HG03025 (cell line): ENCODE measurements around the gene FBXO9.
"Not testable (repeated sequence)": the region's sequence is repeated elsewhere in the genome, so short reads cannot be mapped to it uniquely, and the experiment has no call there.

Experiments used
- ATAC-seq: cut with Tn5 transposase; IDR thresholded peaks from one replicate; pipeline ENCODE4 v1.9.1; 2021; ENCODE audit warnings: mild to moderate bottlenecking, moderate library complexity; ENCODE audit not compliant: unreplicated experiment, low FRiP score

FBXO9 gene

GRCh38 chr6:53045891-53046673 lies 19.1 kb upstream of the FBXO9 start:
- ATAC-seq, result no peak

- no peak for ATAC-seq
Observed at GRCh38 chr6:53048431-53049195, 16.6 kb upstream of the FBXO9 start.

- no peak for ATAC-seq
Observed at GRCh38 chr6:53049415-53049814, 15.8 kb upstream of the FBXO9 start.

DNA sequence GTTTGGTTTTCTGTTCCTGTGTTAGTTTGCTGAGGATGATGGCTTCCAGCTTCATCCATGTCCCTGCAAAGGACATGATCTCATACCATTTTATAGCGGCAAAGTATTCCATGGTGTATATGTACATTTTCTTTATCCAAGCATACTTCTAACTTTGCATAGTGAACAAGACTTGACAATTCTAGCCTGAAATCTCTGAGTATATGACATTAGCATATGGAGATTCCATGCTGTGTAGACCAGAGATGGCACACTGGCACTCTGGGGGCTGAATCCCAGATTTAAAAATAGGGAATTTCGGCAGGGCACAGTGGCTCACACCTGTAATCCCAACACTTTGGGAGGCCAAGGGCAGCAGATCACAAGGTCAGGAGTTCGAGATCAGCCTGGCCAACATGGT lies 13.1 kb upstream of the FBXO9 start:
- not testable (repeated sequence) for ATAC-seq

DNA sequence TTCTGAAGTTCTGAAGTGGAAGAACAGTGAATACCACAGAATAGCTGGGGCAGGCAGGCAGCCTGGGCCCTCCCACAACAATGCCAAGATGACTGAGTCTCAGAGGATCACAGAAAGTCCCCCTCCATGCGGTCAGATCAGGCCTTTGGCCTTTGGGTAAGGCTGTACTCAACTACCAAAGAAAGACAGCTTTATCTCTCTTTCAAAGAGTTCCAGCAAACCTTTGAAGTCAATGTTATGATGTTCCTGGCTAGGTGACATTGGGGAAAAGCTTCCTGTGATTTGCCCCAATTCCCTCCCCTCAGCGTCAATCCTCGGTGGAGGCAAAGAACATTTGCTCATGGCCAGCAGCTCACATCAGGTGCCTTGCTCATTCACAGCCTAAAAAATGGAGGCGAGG lies 10.7 kb upstream of the FBXO9 start:
- no peak for ATAC-seq

DNA sequence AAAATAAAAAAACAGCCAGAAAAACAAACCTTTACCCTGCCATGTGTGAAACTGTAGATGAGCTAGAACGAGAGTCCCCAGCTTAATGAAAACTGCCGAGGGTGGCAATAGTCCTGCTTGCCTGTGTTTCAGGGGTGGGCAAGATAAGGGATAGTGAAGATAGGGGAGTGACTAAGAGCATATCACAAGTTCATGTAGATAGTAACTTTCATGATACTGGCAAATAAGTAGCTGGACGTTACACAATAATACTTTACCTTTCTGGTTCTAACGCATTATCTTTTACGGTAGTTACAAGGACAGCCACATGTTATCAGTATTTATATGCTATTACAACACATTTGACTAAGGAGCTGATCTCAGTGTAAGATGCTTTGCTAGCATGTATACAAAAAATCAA lies 9.3 kb upstream of the FBXO9 start:
- no peak for ATAC-seq

DNA sequence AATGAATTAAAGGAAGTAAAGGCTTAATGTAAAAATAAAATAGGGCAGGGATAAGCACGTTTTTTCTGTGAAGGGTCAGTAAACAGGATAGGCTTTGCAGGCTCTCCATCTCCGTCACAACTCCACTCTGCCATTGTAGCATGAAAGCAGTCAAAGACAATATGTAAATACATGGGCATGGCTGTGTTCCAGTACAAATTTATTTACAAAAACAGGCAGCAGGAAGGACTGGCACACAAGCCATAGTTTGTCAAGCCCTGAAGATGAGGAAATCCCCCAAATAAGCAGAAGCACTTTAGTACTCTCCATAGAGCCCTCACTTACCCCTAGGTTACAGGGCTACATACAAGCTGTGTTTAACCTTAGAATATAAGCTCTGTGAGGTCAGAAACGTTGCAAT lies 8.9 kb upstream of the FBXO9 start:
- no peak for ATAC-seq

DNA sequence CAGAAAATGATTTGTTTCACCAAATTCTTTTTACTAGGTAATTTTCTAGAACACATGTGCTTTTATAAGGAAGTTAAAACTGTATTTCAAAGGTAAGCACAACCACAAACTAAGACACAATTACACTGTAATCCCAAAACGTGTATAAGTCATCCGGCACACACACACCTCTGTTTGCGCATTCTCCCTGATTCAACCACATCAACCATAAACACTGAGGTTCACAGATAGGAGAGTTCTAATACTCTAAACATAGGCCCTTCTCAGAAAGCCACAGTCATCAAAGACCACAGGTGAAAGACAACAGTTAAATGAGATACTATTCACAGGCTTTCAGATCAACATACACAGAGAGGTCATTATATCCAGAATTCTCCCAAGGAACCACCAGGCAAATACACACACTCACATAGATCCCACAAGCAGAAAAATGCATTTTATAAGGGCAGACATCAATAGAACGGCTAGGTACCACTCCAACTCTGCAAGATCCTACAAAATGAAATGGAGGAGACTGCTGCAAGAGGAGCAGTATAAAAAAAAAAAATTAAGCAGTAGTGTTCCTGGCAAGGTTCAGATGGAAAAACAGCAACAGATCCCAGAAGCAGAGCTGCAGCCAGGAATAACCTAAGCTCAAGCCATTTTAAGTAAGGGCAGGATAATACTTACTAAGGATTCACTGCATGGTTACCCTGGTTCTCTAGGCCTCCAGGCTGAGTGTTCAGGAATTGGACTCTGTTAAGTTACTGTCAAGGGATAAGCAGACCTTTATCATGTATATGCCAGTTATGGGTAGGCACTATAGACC lies 6.6 kb upstream of the FBXO9 start:
- no peak for ATAC-seq

GRCh38 chr6:53059648-53060589 lies 5.3 kb upstream of the FBXO9 start:
- ATAC-seq, result no peak

DNA sequence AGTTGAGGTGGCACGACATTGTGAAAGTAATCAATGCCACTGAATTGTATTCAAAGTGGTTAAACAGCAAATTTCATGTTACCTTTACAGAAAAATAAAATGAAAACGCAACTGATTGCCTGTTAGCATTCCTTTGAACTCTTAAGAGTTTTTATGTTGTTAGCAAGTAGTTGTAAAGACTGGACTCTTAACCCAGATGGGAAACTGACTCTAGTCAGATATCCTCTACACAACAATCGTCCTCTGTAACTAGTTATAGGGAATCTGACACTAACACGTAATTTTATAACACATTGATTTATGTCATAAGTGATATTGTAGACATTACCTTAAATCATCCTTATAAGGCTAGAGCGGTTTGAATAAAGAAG lies 3.0 kb upstream of the FBXO9 start:
- ATAC-seq, result no peak

DNA sequence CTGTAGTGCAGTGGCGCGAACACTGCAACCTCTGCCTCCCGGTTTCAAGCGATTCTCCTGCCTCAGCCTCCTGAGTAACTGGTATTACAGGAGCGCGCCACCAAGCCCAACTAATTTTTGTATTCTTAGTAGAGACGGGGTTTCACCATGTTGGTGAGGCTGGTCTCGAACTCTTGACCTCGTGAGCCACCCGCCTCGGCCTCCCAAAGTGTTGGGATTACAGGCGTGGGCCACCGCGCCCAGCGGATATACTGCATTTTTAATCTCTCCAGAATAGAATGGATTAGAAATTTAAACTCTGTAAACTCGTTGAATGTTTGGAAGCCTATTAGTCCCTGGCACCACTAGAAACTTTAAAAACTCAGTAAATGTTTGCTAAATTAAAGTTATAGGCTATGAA lies 949 bp upstream of the FBXO9 start:
- ATAC-seq, result not testable (repeated sequence)

DNA sequence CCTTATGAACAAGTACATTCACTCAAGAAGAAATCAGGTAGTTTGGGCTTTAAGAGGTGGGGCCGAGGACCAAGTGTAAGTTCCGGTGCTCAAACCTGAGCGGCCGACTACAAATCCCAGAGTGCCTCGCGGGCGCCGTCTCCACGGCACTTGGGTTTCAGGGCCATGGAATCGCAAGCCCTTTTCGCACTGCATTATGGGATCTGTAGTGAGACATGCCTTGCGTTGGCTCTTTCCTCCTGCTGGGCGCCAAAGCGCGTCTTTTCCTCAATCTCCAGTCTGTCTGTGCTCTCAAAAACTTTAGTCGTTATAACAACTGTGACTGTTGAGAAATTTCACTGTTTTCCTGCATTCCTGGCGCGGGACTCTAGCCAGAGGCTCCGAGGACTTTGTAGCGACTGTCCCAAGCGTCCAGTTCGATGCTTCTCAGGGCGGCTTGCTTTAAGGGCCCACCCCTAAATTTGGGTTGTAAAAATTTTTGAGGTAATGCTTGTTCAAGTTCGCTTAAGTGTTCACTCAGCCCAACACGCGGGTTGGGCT lies 408 bp upstream of the FBXO9 start:
- peak; percentile 76 for ATAC-seq

DNA sequence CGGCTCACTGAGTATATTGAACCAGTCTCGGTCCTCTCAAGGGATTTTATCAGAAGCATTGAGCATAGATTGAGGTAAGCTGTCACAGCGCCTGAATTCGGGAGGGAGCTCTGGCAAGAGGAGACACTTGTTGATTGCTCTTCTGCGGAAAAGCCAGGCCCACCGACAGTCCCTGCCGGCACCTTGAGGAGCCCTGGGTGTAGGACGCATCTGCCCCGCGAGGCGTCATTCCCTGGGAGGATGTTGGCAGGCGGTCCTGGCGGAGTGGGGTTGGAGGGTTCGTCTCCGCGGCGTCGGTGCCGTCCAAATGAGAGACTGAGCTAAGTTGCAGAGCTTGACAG lies 843 bp downstream of the FBXO9 start:
- ATAC-seq, result no peak

- ATAC-seq, result no peak
Observed at GRCh38 chr6:53066874-53067706, 1.9 kb downstream of the FBXO9 start.

- no peak for ATAC-seq
Observed at GRCh38 chr6:53067849-53068361, 2.7 kb downstream of the FBXO9 start.

- ATAC-seq, result no peak
Observed at GRCh38 chr6:53069427-53069826, 4.2 kb downstream of the FBXO9 start.

DNA sequence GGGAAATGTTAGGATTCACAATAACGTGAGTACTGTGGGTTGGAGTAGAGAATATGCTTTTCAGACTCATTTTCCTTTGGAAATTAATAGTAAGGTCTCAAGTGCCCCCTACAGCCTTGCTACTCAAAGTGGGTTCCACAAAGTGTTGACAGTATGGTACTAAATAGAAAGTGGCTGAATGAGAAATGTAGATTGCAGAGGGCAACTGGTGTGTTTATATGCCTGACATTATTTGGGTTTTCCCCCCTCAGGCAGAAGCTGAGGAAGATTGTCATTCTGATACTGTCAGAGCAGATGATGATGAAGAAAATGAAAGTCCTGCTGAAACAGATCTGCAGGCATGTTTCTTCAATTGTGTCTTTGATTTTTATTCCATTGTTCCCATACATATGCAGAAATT lies 5.6 kb downstream of the FBXO9 start:
- no peak for ATAC-seq

DNA sequence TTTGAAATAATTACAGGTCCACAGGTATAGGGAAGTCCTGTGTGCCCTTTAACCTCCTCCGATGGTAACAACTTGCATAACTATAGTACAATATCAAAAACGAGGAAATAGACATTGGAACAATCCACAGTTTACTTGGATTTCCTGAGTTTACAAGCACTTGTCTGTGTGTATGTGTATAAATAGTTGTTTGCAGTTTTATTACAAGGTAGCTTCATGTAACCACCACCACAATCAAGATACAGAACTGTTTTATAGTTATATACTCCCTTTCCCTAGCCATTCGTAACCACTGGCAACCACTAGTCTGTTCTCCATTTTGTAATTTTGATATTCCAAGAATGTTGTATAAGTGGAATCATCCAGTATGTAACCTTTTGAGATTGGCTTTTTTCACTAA lies 9.1 kb downstream of the FBXO9 start:
- no peak for ATAC-seq

- no peak for ATAC-seq
Observed at GRCh38 chr6:53080813-53081212, 15.6 kb downstream of the FBXO9 start.
